ENCODE data around the gene TBC1D24. TPM values are rescaled to one million over a fixed set of nuclear protein-coding genes. Genes with fewer than 3 reads are reported as not detected.

Gene TBC1D24
- total RNA-seq = 24.2 to 25.0 TPM (median 24.7 TPM) in 3 replicates

- Mint-ChIP-seq H3K27ac (no peak within 1 kb of the TSS), H3K4me1 (peaks cover 26% of the 10 kb centered on the region), H3K27me3 (ENCODE audit: low read depth) (peaks cover 3% of the 10 kb centered on the region), H3K9me3 (no peaks in the 10 kb centered on the region), H3K36me3 (no peaks in the 10 kb centered on the region), H3K4me3 (peak within 1 kb of the TSS; percentile 68)
- TF ChIP-seq CTCF (IDR thresholded peaks at IDR 0.05; ENCODE audit: unreplicated experiment) = no peak
- peak; percentile 90 to 94 for DNase-seq (ENCODE audit: low spot score in 2 of 2, unreplicated experiment in 2 of 2)
These were observed at the start of gene TBC1D24 for GRCh38 chr16:2474877-2475412. Gene TBC1D24, plus strand, starts transcription at chr16:2475127. Its CDS starts 21,022 bp downstream, at chr16:2496149.

DNA sequence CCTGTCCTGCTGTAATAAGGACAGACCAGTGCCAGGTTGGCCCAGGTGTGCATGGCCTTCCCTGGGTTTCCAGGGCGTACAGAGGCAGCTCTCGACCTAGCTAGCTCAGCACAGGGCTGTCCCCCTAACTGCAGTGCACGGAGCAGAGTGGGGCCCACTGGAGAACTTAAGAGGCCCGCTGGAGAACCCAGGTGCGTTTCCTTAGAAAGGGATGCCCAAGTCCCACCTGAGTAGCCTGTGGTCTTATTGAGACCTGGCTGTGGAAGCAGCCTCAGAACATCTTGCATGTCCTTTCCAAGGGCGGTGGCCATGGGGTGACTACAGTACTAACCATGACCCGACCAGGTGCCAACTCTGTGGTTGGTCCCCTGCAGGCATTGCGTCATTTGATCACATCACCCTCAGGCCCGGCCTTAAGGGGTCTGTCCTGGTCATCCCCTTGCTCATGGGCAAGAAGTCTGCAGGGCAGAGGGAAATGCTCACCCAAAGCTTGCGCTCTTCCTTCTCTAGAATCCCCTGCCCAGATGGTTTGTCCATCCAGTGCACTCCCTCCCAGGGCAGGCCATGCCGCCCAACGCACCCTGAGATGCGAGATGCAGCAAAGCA, 49.0 kb upstream of the TBC1D24 start:
- H3K4me3 Mint-ChIP-seq = no peak overlapping the region
- no peak for DNase-seq (ENCODE audit: low spot score in 2 of 2, unreplicated experiment in 2 of 2)
- H3K36me3 Mint-ChIP-seq = no peaks in the 10 kb centered on the region
- no peak for TF ChIP-seq CTCF (IDR thresholded peaks at IDR 0.05; ENCODE audit: unreplicated experiment)
- H3K4me1 Mint-ChIP-seq = peaks cover 24% of the 10 kb centered on the region
- no peaks in the 10 kb centered on the region for H3K9me3 Mint-ChIP-seq
- H3K27me3 Mint-ChIP-seq (ENCODE audit: low read depth) = peaks cover 3% of the 10 kb centered on the region
- no peak overlapping the region for H3K27ac Mint-ChIP-seq

GRCh38 chr16:2426941-2427361, 48.0 kb upstream of the TBC1D24 start:
- H3K36me3 Mint-ChIP-seq = no peaks in the 10 kb centered on the region
- no peak overlapping the region for H3K4me3 Mint-ChIP-seq
- H3K27ac Mint-ChIP-seq = no peak overlapping the region
- H3K9me3 Mint-ChIP-seq = no peaks in the 10 kb centered on the region
- H3K4me1 Mint-ChIP-seq = peaks cover 25% of the 10 kb centered on the region
- TF ChIP-seq CTCF (IDR thresholded peaks at IDR 0.05; ENCODE audit: unreplicated experiment) = no peak
- no peak for DNase-seq (ENCODE audit: low spot score in 2 of 2, unreplicated experiment in 2 of 2)
- H3K27me3 Mint-ChIP-seq (ENCODE audit: low read depth) = no peaks in the 10 kb centered on the region

- Mint-ChIP-seq H3K36me3 (no peaks in the 10 kb centered on the region), H3K9me3 (no peaks in the 10 kb centered on the region), H3K4me1 (peaks cover 25% of the 10 kb centered on the region), H3K27ac (no peak overlapping the region), H3K4me3 (peak overlapping the region; percentile 55), H3K27me3 (ENCODE audit: low read depth) (no peaks in the 10 kb centered on the region)
- TF ChIP-seq CTCF (IDR thresholded peaks at IDR 0.05; ENCODE audit: unreplicated experiment) = no peak
- DNase-seq (ENCODE audit: low spot score in 2 of 2, unreplicated experiment in 2 of 2) = no peak
These were observed 47.4 kb upstream of the TBC1D24 start for GRCh38 chr16:2427526-2427925.

- Mint-ChIP-seq H3K9me3 (no peaks in the 10 kb centered on the region), H3K36me3 (peaks cover 3% of the 10 kb centered on the region), H3K27ac (peak overlapping the region; percentile 54), H3K27me3 (ENCODE audit: low read depth) (no peaks in the 10 kb centered on the region), H3K4me1 (peaks cover 25% of the 10 kb centered on the region), H3K4me3 (peak overlapping the region; percentile 80)
- peak in 1 of 2 experiments; percentile 61 for DNase-seq (ENCODE audit: low spot score in 2 of 2, unreplicated experiment in 2 of 2)
- no peak for TF ChIP-seq CTCF (IDR thresholded peaks at IDR 0.05; ENCODE audit: unreplicated experiment)
These were observed 46.7 kb upstream of the TBC1D24 start for GRCh38 chr16:2428051-2428783.

All from mesothelial cell of epicardium (in vitro differentiated cells).